ENCODE results near the gene DNAJC8.
A peak's percentile ranks its signal among the peaks of the same experiment; 100 is the strongest.

The DNAJC8 gene

DNA sequence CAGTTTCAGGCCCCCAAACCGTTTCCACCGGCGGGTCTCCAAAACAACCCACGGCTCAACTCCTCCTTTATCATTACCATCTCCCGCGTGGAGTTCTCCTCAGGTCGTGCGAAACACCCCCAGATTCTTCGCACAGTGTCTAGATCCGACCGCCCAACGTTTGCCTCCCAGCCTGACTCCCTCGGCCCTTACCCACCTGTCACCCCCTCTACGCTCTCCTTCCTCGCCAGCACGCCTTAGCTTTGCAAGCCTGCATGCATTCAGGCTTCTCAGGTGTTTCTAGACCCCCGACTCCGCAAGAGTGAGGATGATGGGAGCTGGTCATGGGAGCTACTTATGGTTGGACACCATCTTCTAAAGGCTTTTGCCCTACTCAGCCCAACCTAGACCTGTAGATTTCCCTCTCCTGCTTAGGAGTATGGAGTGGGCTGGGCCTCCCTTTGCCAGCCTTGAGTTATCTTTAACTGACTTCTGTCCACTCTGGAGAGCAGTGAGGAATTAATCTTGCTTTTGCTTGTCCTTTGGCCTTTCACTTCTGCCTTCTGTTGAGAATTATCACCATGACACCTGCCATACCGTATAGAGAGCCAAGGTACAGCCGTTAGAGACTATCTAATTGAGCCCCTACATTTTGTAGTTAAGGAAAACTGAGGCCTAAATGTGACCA is 4.0 kb upstream of the DNAJC8 start:
- 0 out of 3 replicates have a peak, but pooled peaks have one; percentile 0 for ATAC-seq
- TF ChIP-seq TOX (CRISPR knock-in tag; IDR thresholded peaks at IDR 0.05; ENCODE audit: borderline replicate concordance) (no peak), ZNF8 (CRISPR knock-in tag; IDR thresholded peaks at IDR 0.05) (no peak), SNAI2 (CRISPR knock-in tag; IDR thresholded peaks at IDR 0.05) (no peak), ARNTL (CRISPR knock-in tag; IDR thresholded peaks at IDR 0.05; ENCODE audit: borderline replicate concordance, low read depth) (no peak), CREB5 (CRISPR knock-in tag; IDR thresholded peaks at IDR 0.05; ENCODE audit: low read depth) (no peak), ZNF565 (CRISPR knock-in tag; conservative IDR thresholded peaks at IDR 0.05; ENCODE audit: low read depth) (no peak), CSDC2 (CRISPR knock-in tag; IDR thresholded peaks at IDR 0.05) (no peak), POU6F1 (CRISPR knock-in tag; IDR thresholded peaks at IDR 0.05; ENCODE audit: borderline replicate concordance, low read depth) (no peak), RARB (CRISPR knock-in tag; IDR thresholded peaks at IDR 0.05) (no peak)

GRCh38 chr1:28235755-28236655 is 3.2 kb upstream of the DNAJC8 start, which contains the start of gene ATP5IF1:
TSS of gene ATP5IF1 (plus strand) at chr1:28236124. CDS start at chr1:28236184, 60 bp downstream.
- peak; percentile 98 for ATAC-seq

GRCh38 chr1:28233264-28233606 is 406 bp upstream of the DNAJC8 start:
- TF ChIP-seq ARNTL (CRISPR knock-in tag; IDR thresholded peaks at IDR 0.05; ENCODE audit: borderline replicate concordance, low read depth) (no peak), CREB5 (CRISPR knock-in tag; IDR thresholded peaks at IDR 0.05; ENCODE audit: low read depth) (no peak), ZNF565 (CRISPR knock-in tag; conservative IDR thresholded peaks at IDR 0.05; ENCODE audit: low read depth) (no peak)
- no peak for ATAC-seq

More at GRCh38 chr1:28235755-28236655, 3.2 kb upstream of the DNAJC8 start, which contains the start of gene ATP5IF1:
- TF ChIP-seq ZNF8 (CRISPR knock-in tag; IDR thresholded peaks at IDR 0.05) (no peak), ZFP3 (CRISPR knock-in tag; IDR thresholded peaks at IDR 0.05) (no peak), ZFP30 (CRISPR knock-in tag; IDR thresholded peaks at IDR 0.05) (no peak), PPARA (CRISPR knock-in tag; IDR thresholded peaks at IDR 0.05; ENCODE audit: borderline replicate concordance) (no peak), RARB (CRISPR knock-in tag; IDR thresholded peaks at IDR 0.05) (no peak), ESRRG (CRISPR knock-in tag; IDR thresholded peaks at IDR 0.05) (no peak)
- TF ChIP-seq, protein P1, sequence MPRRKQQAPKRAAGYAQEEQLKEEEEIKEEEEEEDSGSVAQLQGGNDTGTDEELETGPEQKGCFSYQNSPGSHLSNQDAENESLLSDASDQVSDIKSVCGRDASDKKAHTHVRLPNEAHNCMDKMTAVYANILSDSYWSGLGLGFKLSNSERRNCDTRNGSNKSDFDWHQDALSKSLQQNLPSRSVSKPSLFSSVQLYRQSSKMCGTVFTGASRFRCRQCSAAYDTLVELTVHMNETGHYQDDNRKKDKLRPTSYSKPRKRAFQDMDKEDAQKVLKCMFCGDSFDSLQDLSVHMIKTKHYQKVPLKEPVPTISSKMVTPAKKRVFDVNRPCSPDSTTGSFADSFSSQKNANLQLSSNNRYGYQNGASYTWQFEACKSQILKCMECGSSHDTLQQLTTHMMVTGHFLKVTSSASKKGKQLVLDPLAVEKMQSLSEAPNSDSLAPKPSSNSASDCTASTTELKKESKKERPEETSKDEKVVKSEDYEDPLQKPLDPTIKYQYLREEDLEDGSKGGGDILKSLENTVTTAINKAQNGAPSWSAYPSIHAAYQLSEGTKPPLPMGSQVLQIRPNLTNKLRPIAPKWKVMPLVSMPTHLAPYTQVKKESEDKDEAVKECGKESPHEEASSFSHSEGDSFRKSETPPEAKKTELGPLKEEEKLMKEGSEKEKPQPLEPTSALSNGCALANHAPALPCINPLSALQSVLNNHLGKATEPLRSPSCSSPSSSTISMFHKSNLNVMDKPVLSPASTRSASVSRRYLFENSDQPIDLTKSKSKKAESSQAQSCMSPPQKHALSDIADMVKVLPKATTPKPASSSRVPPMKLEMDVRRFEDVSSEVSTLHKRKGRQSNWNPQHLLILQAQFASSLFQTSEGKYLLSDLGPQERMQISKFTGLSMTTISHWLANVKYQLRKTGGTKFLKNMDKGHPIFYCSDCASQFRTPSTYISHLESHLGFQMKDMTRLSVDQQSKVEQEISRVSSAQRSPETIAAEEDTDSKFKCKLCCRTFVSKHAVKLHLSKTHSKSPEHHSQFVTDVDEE (CRISPR knock-in tag; IDR thresholded peaks at IDR 0.05): no peak
- TF ChIP-seq, protein P2, sequence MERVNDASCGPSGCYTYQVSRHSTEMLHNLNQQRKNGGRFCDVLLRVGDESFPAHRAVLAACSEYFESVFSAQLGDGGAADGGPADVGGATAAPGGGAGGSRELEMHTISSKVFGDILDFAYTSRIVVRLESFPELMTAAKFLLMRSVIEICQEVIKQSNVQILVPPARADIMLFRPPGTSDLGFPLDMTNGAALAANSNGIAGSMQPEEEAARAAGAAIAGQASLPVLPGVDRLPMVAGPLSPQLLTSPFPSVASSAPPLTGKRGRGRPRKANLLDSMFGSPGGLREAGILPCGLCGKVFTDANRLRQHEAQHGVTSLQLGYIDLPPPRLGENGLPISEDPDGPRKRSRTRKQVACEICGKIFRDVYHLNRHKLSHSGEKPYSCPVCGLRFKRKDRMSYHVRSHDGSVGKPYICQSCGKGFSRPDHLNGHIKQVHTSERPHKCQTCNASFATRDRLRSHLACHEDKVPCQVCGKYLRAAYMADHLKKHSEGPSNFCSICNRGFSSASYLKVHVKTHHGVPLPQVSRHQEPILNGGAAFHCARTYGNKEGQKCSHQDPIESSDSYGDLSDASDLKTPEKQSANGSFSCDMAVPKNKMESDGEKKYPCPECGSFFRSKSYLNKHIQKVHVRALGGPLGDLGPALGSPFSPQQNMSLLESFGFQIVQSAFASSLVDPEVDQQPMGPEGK (CRISPR knock-in tag; IDR thresholded peaks at IDR 0.05; ENCODE audit: borderline replicate concordance): no peak

DNA sequence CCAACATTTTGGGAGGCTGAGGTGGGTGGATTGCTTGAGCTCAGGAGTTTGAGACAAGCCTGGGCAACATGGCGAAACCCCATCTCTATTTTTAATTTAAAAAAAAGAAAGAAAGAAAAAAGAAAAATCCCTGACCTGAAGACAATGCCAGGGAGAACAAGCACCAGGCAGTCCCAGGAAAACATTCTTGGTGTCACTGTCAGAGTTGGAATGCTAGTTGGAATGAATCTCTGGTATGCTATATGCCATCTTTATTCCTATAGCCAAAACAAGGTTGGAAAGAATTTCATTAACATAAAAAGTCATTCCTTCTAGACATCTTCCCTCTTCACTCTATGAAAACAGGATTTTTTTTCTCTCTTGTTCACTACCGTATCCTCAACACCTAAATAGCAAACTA is 2.8 kb downstream of the DNAJC8 start:
- no peak for TF ChIP-seq RARB (CRISPR knock-in tag; IDR thresholded peaks at IDR 0.05)
- TF ChIP-seq OSR1 (CRISPR knock-in tag; IDR thresholded peaks at IDR 0.05): no peak
- TF ChIP-seq ZFP30 (CRISPR knock-in tag; IDR thresholded peaks at IDR 0.05): no peak
- no peak for TF ChIP-seq PPARA (CRISPR knock-in tag; IDR thresholded peaks at IDR 0.05; ENCODE audit: borderline replicate concordance)
- no peak for TF ChIP-seq ISL1 (CRISPR knock-in tag; IDR thresholded peaks at IDR 0.05)
- TF ChIP-seq GLIS3 (CRISPR knock-in tag; IDR thresholded peaks at IDR 0.05): no peak
- TF ChIP-seq, protein P2 (CRISPR knock-in tag; IDR thresholded peaks at IDR 0.05; ENCODE audit: borderline replicate concordance): no peak
- TF ChIP-seq BACH2 (CRISPR knock-in tag; IDR thresholded peaks at IDR 0.05; ENCODE audit: borderline replicate concordance): no peak
- no peak for TF ChIP-seq ARNTL (CRISPR knock-in tag; IDR thresholded peaks at IDR 0.05; ENCODE audit: borderline replicate concordance, low read depth)
- TF ChIP-seq CSRNP3 (CRISPR knock-in tag; IDR thresholded peaks at IDR 0.05): no peak
- ATAC-seq: no peak

All from SK-N-SH treated with all-trans-retinoic acid at 6 μM for 48 hours (cell line).